HG03196 (cell line): ENCODE measurements around the gene PCDHB10.

ENCODE experiments used
- ATAC-seq: cut with Tn5 transposase; IDR thresholded peaks from one replicate; pipeline ENCODE4 v1.9.1; 2021; ENCODE audit not compliant: unreplicated experiment

The PCDHB10 gene

GRCh38 chr5:141236516-141237313 is 44.6 kb downstream of the PCDHB10 start:
- ATAC-seq = no peak

- ATAC-seq = no peak
Measured at GRCh38 chr5:141241496-141241895, 49.3 kb downstream of the PCDHB10 start.
